HG02840 (cell line): ENCODE data around the gene USP3.

Source experiments
- ATAC-seq: cut with Tn5 transposase; IDR thresholded peaks from one replicate; pipeline ENCODE4 v1.9.1; 2021; ENCODE audit warnings: mild to moderate bottlenecking, moderate library complexity, moderate number of reproducible peaks; ENCODE audit not compliant: unreplicated experiment, low FRiP score

The USP3 gene

DNA sequence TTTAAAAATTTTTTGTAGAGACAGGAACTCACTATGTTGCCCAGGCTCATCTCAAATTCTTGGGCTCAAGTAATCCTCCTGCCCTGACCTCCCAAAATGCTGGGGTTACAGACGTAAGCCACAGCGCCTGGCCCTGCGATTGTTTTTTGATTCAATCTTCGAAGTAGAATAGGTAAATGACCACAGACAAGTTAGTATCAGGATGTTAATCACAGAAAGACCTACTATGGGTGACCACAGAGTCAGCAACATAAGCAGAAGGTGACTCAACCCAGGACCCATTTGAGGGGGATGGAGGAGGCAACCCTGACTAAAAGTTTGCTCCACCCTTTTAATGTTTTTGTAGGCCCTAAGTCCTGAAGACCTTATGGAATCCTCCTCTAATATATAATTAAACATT lies 10.0 kb upstream of the USP3 start:
- no peak for ATAC-seq

DNA sequence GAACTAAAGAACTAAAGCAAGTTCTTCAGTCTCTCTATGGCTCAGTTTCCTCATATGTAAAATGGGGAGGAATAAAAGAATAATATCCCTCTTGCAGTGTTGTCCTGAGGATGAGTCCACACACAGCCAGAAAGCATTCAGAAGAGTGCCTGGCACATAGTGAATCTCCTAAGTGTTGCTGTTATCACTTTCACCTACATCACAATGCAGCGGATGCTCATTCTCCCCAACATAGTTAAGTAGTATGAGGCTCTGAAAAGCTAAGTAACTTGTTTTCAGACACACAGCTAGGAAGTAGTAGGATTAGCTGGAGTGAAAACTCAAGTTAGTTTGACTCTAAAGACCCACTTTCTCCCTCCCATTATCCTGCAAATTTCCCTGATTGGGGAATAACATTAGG lies 9.1 kb upstream of the USP3 start:
- ATAC-seq, result no peak

DNA sequence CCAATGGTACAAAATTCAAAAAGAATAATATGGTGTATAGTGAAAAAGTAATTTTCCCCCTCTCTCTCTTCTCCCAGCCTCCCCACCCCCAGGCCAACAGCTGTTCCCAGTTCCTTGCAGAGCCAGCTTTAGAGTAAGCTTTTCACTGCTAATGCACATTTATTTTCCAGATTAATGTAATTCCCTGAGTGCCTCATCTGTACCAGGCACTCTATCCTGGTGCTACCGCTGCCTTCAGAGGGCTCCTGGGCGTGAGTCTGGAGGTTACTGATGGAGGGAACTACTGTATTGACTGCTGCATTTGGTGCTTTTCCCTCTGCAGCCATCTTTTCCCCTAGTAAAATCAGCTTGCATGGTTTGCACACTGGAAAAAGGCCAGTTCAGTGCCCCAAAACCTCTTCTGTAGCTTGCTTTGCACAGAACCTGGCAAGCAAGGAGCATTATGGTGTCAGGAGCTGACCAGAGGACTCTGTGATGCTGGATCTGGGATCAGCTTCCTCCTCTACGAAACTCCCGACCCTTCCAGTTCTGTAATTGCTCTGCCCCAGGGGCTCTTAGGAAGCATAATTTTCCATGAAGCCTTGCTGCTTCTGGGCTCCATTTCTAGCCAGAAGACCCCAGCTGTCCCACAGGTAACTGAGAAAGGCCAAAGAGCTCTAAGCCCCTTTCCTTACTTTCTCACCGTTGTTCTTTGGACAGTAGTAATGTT lies 8.5 kb upstream of the USP3 start:
- no peak for ATAC-seq

DNA sequence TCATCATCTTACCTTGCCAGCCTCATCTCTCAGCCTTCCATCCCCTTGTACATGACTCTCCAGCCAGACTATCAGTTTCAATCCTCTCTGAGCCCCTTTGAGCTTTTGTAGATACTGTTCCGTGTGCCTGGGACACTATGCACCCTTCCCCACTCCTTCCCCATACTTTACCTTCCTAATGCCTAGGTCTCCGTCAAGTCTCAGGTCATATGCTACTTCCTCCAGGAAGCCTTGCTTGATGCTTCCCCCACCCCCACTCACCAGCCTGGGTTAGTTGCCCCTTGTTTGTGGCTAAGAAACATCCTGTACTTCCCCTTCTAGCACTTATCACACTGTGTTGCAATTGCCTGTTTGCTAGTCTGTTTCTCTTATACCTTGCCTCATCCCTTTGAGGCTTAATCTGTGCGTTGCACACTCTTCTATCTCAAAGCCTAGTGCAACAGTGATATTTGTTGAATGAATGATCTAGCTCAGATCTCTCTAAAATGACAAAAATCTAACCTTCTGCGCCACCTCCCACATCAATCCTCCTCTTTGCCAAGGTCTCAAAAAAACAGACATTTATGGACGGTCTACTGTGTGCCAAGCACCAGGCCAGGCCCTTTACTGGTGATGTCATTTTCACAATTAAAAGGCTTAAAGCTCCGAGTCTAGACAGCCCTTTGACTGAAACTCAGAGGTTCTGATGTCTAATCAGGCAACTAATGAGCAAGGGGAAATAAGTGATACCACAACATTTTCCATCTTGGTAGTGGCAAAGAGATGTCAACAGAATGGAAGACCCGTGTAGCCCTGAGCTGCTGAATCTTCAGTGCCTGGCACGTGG lies 6.5 kb upstream of the USP3 start:
- ATAC-seq, result no peak

DNA sequence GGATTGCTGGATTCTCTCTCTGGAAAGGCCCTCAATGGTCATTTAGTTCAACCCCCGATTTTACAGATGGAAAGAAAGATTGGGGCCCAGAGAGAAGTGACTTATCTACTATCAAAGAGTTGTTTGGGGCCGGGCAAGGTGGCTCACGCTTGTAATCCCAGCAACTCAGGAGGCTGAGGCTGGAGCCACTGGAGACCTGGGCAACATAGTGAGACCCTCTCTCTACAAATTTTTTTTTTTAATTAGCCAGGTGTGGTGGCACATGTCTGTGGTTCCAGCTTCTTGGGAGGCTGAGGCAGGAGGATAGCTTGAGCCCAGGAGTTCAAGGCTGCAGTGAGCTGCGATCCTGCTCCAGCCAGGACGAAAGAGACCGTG lies 5.2 kb upstream of the USP3 start:
- no peak for ATAC-seq

DNA sequence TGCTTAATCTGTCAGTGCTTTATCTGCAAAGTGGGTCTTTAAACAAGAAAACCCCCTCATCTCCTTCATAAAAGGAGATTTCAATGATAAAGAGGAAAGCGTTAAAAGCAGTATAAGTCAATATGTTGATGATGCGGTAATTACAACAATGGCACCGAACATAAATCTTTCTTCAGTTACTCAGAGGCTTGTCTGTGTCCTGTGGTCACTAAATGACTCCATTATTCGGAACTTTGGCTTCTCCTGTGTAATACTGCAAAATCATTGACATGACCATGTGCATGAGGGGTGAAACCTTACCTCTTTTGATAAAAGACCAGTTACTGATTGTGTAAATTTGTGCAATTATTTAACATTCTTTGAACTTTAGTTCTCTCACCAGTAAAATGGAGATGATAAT lies 4.8 kb upstream of the USP3 start:
- ATAC-seq, result no peak

DNA sequence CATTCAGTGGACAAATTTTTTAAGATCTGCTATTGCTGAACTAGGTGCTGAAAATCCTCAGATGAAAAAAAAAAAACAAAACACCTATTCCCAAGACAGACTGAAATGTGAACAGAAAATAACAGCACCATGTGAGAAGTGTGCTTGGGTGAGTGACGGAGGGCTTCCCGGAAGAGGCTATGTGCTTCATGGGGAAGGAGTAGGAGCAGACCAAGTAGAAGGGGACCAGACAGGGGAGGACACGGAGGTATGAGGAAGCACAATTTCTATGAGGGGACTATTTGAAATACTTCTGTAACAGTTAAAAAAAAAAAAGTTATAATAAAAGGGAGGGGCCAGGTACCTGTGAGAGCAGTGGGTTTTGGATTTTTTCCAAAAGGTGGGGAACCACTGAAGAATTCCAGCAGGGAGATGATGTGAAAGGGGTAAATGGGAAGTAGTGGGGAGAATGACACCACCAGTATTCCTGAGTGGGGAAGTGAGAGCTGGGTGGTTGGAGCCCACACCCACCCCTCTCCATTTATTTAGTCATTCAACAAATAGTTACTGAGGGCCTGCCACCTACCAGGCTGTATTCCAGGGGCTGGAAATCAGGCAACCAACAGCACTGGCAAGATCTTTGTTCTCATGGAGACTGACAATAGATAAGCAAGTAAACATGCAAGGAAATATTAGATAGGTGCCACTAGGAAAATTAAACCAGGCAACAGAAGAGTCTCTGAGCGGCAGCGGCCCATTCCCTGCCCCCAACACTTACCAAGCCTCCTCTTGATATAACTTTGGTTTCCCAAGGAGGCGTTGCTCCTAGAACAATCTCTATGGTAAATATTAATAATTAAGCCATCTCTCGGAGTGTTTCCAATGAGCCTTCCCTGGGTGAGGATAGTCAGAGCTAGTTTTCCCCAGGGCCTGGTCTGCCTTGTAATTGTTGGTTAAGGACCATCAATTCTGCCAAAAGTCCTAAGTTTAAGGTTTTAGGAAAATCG lies 3.8 kb upstream of the USP3 start:
- no peak for ATAC-seq

DNA sequence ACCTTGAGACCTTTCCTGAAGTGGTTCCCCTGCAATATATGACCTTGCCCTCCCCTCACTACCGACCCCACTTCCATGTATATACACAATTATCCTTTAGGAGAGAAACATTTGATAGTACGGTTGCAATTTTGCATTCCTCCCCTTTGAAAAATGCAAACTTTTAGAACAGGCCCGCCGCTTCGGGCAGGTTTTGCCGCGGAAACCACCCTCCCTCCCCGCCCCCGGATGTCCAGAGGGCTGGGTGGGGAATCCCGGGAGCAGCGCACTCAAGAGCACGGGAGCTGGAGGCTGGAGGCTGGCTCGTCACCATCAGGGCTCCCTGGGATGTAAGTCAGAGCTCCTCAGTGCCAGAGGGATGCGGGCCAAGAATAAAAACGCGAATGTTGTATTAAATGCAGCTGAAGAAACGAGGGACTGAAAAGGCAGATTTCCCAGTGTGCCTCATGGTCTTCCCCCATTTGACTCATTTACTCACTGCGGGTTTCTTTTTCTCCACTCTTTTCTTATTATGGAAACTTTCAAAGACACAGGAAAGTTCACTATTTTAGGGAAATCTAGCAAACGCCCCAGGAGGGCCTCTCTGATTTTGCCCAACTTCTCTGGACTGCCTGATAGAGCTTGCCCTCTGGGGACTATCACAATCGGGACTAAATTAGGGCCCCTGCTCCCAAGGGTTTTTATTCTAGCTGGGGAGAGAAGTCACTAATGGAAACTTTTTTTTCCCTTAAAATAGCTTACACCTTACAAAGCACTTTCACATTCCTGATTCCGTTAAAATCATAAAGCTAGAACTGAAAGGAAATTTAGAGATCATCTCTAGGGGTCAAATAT lies 2.9 kb upstream of the USP3 start:
- no peak for ATAC-seq

DNA sequence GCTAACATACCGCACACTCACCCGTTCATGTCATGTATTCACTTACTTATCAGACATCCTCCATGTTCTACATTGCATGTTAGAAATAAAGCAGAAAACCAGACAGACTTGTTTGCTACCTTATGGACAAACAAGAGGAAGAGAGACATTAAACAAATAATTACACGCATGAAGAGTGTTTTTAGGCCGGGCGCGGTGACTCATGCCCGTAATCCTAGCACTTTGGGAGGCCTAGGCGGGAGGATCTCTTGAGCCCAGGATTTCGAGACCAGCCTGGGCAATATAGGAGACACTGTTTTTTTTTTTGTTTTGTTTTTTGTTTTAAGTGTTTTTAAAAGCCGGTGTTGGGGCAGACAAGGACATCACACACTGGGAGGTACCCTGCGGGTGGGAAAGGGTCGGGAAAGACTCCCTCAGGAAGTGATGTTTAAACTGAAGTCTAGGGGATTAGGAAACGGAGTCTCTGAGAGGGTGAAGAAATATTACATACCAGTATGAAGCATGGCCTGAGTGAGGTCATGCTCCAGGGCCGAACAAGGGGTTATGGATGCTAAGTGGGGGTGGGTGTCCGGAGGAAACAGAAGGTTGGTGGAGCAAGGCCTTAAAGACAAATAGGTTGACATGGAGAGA lies 2.1 kb upstream of the USP3 start:
- no peak for ATAC-seq

DNA sequence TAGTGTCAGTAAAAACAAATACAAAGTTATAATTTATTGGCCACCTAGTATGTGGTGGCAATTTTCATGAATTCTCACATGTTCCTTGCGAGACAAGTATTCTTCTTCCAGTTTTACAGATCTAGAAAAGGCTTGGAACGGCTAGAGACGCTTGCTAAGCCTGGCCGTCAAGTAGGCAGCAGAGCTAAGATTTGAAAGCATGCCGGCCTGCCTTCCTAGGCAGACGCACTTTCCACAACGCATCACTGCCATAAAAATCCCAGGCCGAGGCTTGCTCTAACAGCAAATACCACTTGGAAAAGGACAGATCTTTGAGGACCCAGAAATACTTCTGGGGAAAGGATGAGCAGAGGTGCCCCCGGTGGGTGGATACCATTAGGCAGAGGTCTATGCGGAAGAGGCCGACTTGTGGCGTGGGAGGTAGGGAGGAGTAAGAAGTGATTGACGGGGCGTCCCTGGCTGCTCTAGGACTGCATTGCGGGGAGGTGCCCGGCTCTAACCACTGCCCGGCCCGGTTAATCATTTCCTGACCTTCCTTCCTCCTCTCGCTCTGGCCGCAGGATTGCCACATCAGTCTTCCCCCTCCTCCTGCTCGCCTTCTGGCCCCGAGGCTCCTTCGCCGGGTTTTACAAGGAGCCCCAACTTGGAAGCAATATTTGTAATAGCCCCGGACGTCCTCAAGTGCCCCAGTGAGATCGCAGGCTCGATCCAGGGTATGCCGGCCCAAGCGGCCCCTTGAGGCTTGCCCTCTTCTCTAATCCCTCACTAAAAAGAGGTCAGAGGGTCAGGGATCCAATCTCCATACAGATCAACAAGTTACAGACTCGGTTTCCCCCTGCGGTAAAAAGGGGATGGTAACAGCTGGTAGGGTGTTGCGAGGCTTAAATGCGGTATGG lies 1.3 kb upstream of the USP3 start:
- peak; percentile 38 for ATAC-seq

DNA sequence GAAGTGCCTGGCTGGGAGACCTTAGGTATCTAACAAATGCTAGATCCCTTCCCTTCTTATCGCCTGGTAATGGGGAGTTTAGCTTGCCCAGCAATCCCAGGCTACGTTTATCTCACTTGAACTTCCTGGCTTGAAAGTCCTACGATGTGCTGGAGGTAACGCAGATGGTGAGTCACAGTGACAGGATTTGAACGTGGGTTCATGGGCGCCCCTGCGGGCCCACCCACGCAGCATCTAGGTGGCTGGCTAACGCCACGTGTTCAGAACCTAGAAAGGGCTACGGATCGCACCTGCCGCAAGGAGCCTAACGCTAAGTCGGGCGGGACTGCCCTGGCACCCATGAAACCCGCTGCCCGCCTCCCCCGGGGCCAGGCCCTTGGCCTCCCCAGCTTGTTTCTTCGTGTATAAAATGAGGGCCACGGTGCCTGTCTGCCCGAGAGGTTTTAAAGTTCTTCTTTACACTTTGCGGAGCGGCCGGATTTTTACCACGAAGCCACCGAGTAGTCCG lies 600 bp upstream of the USP3 start:
- peak; percentile 25 for ATAC-seq

DNA sequence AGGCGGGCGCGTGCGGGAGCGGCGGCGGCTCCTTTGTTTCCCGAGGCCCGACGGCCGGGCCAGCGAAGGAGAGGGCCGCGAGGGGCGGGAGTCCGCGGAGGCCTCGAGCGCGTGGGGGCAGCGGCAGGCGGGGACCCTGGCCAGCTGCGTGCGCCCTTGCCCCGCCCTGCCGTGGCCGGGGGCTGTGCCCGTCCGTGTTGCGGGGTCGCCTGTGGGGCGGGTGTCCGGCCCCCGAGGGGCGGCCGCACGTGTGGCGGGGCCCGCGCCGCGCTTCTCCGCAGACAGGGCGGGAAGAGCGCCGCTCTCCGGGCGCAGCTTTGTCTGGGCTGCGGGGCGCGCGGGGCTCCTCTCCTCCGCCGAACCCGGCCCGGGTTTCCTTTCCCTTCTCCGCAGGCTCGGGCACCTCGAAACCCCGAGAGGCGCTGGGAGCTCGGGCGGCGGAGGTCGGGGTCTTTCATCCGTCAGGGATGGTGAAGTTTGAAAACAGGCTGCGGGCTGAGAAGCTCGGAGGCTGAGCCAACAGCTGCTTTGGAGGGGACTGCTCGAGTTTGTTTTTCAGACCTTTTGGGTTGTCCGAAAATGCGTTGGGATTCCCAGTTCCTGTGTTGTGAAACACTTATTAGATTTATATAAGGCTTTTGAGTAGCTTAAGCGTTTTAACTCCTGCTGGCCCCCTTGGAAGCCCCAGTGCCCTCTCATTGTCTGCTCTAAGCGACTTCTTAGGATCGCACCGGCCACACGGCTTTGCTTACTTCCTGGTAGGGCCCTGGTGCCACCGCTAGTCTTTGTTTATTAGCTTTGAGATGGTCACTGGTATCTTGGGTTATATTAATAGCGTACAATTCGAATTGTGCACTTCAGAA lies 817 bp downstream of the USP3 start:
- ATAC-seq, result peak; percentile 8

DNA sequence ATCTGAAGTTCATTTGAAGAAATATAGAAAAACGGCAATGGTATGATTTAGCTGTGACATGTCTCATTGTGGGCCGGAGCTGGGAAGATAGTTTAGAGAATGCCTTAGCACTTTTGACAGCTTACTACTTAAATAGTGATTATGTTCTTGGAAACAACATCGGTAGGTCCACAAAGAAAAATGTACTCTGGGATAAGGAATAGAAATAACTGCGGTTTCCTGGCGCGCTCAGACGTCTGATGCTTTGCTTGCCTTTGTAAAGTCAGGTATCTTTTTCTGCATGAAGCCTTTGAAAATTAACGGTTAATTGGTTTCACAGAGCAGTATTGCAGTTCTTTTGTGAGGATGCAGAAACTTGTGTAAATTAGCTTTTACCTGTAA lies 1.4 kb downstream of the USP3 start:
- no peak for ATAC-seq

DNA sequence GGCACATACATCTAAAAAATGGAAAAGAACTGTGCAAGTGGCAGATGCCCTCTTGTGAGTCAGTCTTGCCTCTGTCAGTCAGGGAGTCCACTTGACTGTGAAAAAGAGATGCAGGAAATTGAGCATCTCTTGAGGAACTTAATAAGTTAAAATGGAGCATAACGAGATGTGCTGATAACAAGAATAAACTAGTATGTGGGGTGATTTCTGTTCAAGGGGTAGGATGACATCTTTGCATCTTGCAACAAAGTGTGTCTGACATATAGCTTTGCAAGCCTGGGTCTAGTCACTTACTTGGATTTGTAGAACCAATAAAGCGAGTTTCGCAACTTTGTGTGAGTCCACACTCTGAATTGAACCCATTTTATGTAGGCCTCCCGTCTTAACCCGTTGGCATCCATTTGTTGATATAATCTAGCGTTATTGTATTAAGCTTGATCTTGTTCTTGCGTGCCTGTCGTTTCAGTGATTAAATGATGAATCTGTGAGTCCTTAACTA lies 2.2 kb downstream of the USP3 start:
- no peak for ATAC-seq

DNA sequence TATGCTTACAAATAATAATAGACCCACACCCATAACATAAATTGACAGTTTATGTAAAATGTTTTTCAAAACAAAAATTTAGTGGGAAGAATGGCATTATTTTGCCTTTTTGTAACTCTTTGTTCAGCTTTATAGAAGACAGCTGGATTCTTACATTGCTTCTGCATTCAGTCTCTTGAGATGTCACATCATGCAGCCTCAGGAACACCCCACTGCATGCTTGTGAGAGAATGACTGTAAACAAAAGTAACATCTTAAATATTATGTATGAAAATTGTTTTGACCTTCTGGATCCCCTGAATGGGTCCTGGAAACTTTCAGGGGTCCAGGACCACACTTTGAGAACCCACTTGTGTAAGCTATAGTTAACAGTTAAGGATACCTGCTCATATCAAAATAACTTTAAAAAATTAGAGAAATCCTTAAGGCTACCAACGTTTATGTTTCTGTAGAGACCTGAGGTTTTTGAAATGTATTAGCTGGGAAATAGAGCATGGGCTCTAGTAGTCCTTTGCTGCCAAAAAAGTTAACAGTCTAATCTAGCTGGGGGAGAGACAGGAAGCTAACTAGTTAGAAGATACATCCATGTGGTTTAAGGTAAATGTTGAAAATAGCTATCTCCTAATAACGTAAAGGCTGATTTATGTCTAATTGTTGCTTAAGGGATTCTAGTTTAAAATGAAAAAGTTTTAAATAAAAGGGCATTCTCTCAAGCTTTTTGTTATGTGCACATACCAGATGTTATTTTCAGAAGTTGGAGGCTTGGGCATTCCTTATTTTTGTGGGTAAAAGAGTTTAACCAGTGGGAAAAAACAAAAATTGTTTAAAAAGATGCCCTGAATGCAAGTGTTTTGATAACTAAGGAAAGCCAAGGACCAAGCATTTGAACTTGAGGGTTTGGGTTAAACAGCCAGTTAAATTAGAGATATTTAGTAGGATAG lies 3.8 kb downstream of the USP3 start:
- no peak for ATAC-seq
